SK-N-MC (cell line): ENCODE data around the gene HFM1.

Source experiments
- DNase-seq: peaks from one replicate; pipeline ENCODE4 v3.0.0-alpha.2; 2011; ENCODE audit warnings: low read depth, low spot score
- H3K27ac ChIP-seq: fragments of 200-600 bp; sonication (generic); 2 replicates; pipeline ENCODE4 v1.5.1; 2016; ENCODE audit warnings: mixed run types
- H3K36me3 ChIP-seq: fragments of 200-600 bp; sonication (generic); 2 replicates; pipeline ENCODE4 v1.6.1; 2017; ENCODE audit warnings: antibody characterized with exemption, low read length, mixed read lengths; ENCODE audit not compliant: insufficient read depth
- H3K4me3 ChIP-seq: fragments of 200-600 bp; sonication (generic); 2 replicates; pipeline ENCODE4 v1.5.1; 2016
- H3K9ac ChIP-seq: fragments of 200-600 bp; sonication (generic); 2 replicates; pipeline ENCODE4 v1.8.0; 2017; ENCODE audit warnings: mixed run types, mixed read lengths; ENCODE audit not compliant: insufficient read length
- H3K9me3 ChIP-seq: fragments of 200-600 bp; sonication (generic); 2 replicates; pipeline ENCODE4 v1.6.1; 2017; ENCODE audit warnings: low read depth, mild to moderate bottlenecking, antibody characterized with exemption, low read length, moderate library complexity, mixed read lengths
- EZH2 ChIP-seq: fragments of 200-600 bp; sonication (generic); IDR thresholded peaks from one replicate; pipeline ENCODE4 v1.6.1; 2017; ENCODE audit warnings: antibody characterized with exemption
- FOXP2 ChIP-seq: optimal IDR thresholded peaks from 2 replicates; pipeline ENCODE3; 2011; ENCODE audit warnings: mild to moderate bottlenecking, moderate library complexity; ENCODE audit not compliant: insufficient read depth; ENCODE audit errors: extremely low read length, control extremely low read depth
- POLR2AphosphoS5 ChIP-seq: IDR thresholded peaks from 2 replicates; pipeline ENCODE4 v1.6.1; 2012; ENCODE audit warnings: mild to moderate bottlenecking, low read depth, low read length, borderline replicate concordance

Gene HFM1

GRCh38 chr1:91412371-91412770 is 7.7 kb upstream of the HFM1 start:
- H3K27ac ChIP-seq = no peak overlapping the region
- H3K36me3 ChIP-seq = no peaks in the 10 kb centered on the region
- no peak overlapping the region for H3K9ac ChIP-seq
- DNase-seq = no peak
- H3K9me3 ChIP-seq = no peaks in the 10 kb centered on the region
- no peak overlapping the region for H3K4me3 ChIP-seq
- TF ChIP-seq POLR2AphosphoS5 (no peak), FOXP2 (no peak), EZH2 (no peak)

- no peak overlapping the region for H3K27ac ChIP-seq
- no peak for DNase-seq
- TF ChIP-seq EZH2 = no peak
- TF ChIP-seq FOXP2 = no peak
- TF ChIP-seq POLR2AphosphoS5 = no peak
- no peaks in the 10 kb centered on the region for H3K9me3 ChIP-seq
- H3K36me3 ChIP-seq = no peaks in the 10 kb centered on the region
- H3K9ac ChIP-seq = no peak overlapping the region
- no peak overlapping the region for H3K4me3 ChIP-seq
Measured at GRCh38 chr1:91406773-91407389, 2.2 kb upstream of the HFM1 start.

- Histone ChIP-seq H3K36me3 (no peaks in the 10 kb centered on the region), H3K4me3 (no peak overlapping the region), H3K9me3 (no peaks in the 10 kb centered on the region), H3K27ac (no peak overlapping the region), H3K9ac (no peak overlapping the region)
- DNase-seq = no peak
- TF ChIP-seq FOXP2 = no peak
- no peak for TF ChIP-seq EZH2
- TF ChIP-seq POLR2AphosphoS5 = no peak
Measured at GRCh38 chr1:91402023-91402422, 2.6 kb downstream of the HFM1 start.

- DNase-seq = no peak
- no peak overlapping the region for H3K9ac ChIP-seq
- H3K27ac ChIP-seq = no peak overlapping the region
- TF ChIP-seq POLR2AphosphoS5 (no peak), EZH2 (no peak), FOXP2 (no peak)
- no peaks in the 10 kb centered on the region for H3K36me3 ChIP-seq
- no peaks in the 10 kb centered on the region for H3K9me3 ChIP-seq
- H3K4me3 ChIP-seq = no peak overlapping the region
Measured at GRCh38 chr1:91400133-91400725, 4.4 kb downstream of the HFM1 start.

- no peak overlapping the region for H3K9ac ChIP-seq
- H3K36me3 ChIP-seq = no peaks in the 10 kb centered on the region
- no peaks in the 10 kb centered on the region for H3K9me3 ChIP-seq
- no peak overlapping the region for H3K27ac ChIP-seq
- peak; percentile 64 for DNase-seq
- no peak overlapping the region for H3K4me3 ChIP-seq
- no peak for TF ChIP-seq FOXP2
- no peak for TF ChIP-seq EZH2
- TF ChIP-seq POLR2AphosphoS5 = no peak
Measured at GRCh38 chr1:91398291-91398690, 6.3 kb downstream of the HFM1 start.

GRCh38 chr1:91397605-91398004 is 7.0 kb downstream of the HFM1 start:
- no peak overlapping the region for H3K9ac ChIP-seq
- no peak overlapping the region for H3K4me3 ChIP-seq
- no peak for TF ChIP-seq FOXP2
- no peak for TF ChIP-seq POLR2AphosphoS5
- TF ChIP-seq EZH2 = no peak
- H3K9me3 ChIP-seq = no peaks in the 10 kb centered on the region
- no peaks in the 10 kb centered on the region for H3K36me3 ChIP-seq
- no peak overlapping the region for H3K27ac ChIP-seq
- no peak for DNase-seq

- TF ChIP-seq EZH2 (no peak), FOXP2 (no peak), POLR2AphosphoS5 (no peak)
- Histone ChIP-seq H3K36me3 (no peaks in the 10 kb centered on the region), H3K9ac (no peak overlapping the region), H3K4me3 (no peak overlapping the region), H3K27ac (no peak overlapping the region), H3K9me3 (no peaks in the 10 kb centered on the region)
- no peak for DNase-seq
Measured at GRCh38 chr1:91393042-91393441, 11.6 kb downstream of the HFM1 start.

GRCh38 chr1:91386109-91386508 is 18.5 kb downstream of the HFM1 start:
- Histone ChIP-seq H3K9me3 (no peaks in the 10 kb centered on the region), H3K36me3 (no peaks in the 10 kb centered on the region), H3K4me3 (no peak overlapping the region), H3K9ac (no peak overlapping the region), H3K27ac (no peak overlapping the region)
- TF ChIP-seq FOXP2 (no peak), POLR2AphosphoS5 (no peak), EZH2 (no peak)
- DNase-seq = no peak
